Smooth muscle cell (in vitro differentiated cells): ENCODE measurements around the gene PRR20G. TPM values are rescaled to one million over a fixed set of nuclear protein-coding genes. Genes with fewer than 3 reads are reported as not detected.

ENCODE experiments used
- DNase-seq: peaks from one replicate; lab custom pipeline; 2025; ENCODE audit not compliant: unreplicated experiment; lab: John Stamatoyannopoulos, UW
- H2AFZ ChIP-seq: fragments of 200-600 bp; sonication (generic); 2 replicates; pipeline ENCODE4 v1.6.0; 2016; ENCODE audit warnings: antibody characterized with exemption, low read depth, mild to moderate bottlenecking
- H3F3A ChIP-seq: fragments of 200-600 bp; sonication (generic); 2 replicates; pipeline ENCODE4 v1.6.0; 2017; ENCODE audit warnings: antibody characterized with exemption, low read depth
- H3K27ac ChIP-seq: fragments of 200-600 bp; sonication (generic); 2 replicates; pipeline ENCODE4 v1.5.1; 2016; ENCODE audit warnings: low read depth, mild to moderate bottlenecking
- H3K27me3 ChIP-seq: fragments of 200-600 bp; sonication (generic); 2 replicates; pipeline ENCODE4 v1.6.1; 2016; ENCODE audit warnings: low read depth, mild to moderate bottlenecking
- H3K36me3 ChIP-seq: fragments of 200-600 bp; sonication (generic); 2 replicates; pipeline ENCODE4 v1.5.1; 2016; ENCODE audit warnings: low read depth
- H3K4me1 ChIP-seq: fragments of 200-600 bp; sonication (generic); 2 replicates; pipeline ENCODE4 v1.5.1; 2016; ENCODE audit warnings: low read depth
- H3K4me2 ChIP-seq: fragments of 200-600 bp; sonication (generic); 2 replicates; pipeline ENCODE4 v1.6.0; 2016; ENCODE audit warnings: mild to moderate bottlenecking
- H3K4me3 ChIP-seq: fragments of 200-600 bp; sonication (generic); 2 replicates; pipeline ENCODE4 v1.5.1; 2016; ENCODE audit warnings: mild to moderate bottlenecking
- H3K79me2 ChIP-seq: fragments of 200-600 bp; sonication (generic); 2 replicates; pipeline ENCODE4 v1.6.0; 2016; ENCODE audit warnings: low read depth, mild to moderate bottlenecking
- H3K9ac ChIP-seq: fragments of 200-600 bp; sonication (generic); 2 replicates; pipeline ENCODE4 v1.6.0; 2016; ENCODE audit warnings: low read depth
- H3K9me3 ChIP-seq: fragments of 200-600 bp; sonication (generic); replicated peaks from 2 replicates; pipeline ENCODE4 v1.5.1; 2016; ENCODE audit warnings: low read depth
- H4K20me1 ChIP-seq: fragments of 200-600 bp; sonication (generic); 2 replicates; pipeline ENCODE4 v1.6.0; 2016; ENCODE audit warnings: low read depth
- WGBS: methylation state at CpG from one replicate; pipeline ENCODE4 v1.1.7; 2016; ENCODE audit warnings: low lambda C conversion rate; 5-methylcytosine and 5-hydroxymethylcytosine counted together
- polyA plus RNA-seq: library from polyadenylated mRNA; unstranded; fragments of >200 nt; fragmentation: Nextera tagmentation; extraction: Ambion mirVana; gene quantifications from 2 replicates; pipeline ENCODE4 v1.2.1, GENCODE V29; 2016
- total RNA-seq: library from RNA; depleted of rRNA; stranded (reverse); fragments of >200 nt; gene quantifications from 2 replicates; pipeline ENCODE4 v1.2.3, GENCODE V29; 2014
- TF ChIP-seq, protein P1 (sequence below): fragments of 200-600 bp; sonication (generic); IDR thresholded peaks from 2 replicates; pipeline ENCODE4 v1.5.1; 2017; ENCODE audit warnings: borderline replicate concordance, mild to moderate bottlenecking, antibody characterized with exemption; ENCODE audit not compliant: insufficient read depth, poor library complexity, severe bottlenecking

The PRR20G gene
- total and polyA plus RNA-seq, 2 experiments from 2014 or later: not detected

DNA sequence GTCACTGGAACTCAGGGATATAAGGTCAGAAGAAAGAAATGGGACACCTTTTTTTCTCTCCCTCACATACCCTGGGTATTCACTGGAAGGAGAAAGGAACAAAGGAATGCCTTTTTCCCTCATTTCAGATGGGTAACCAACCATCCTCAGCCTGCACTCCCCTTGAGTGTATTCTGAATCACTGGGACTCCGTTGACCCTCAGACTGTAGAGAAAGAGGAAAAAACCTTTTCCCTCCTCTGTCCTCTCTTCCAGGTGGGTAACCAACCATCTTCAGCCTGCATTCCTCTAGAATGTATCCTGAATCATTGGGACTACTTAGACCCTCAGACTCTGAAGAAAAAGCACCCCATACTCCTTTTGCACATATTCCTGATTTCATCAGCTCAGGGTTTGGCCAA, 11.4 kb downstream of the PRR20G start:
- no peaks in the 10 kb centered on the region for H3K9me3 ChIP-seq
- DNase-seq: no peak
- no peaks in the 10 kb centered on the region for H3K36me3 ChIP-seq
- H3K4me2 ChIP-seq: no peak overlapping the region
- 67% methylated on average over 1 of the region's 1 CpG for WGBS
- H3K27ac ChIP-seq: no peak overlapping the region
- H4K20me1 ChIP-seq: no peaks in the 10 kb centered on the region
- H3F3A ChIP-seq: no peaks in the 10 kb centered on the region
- no peaks in the 10 kb centered on the region for H3K79me2 ChIP-seq
- no peak overlapping the region for H2AFZ ChIP-seq
- no peak overlapping the region for H3K4me3 ChIP-seq
- TF ChIP-seq, protein P1, sequence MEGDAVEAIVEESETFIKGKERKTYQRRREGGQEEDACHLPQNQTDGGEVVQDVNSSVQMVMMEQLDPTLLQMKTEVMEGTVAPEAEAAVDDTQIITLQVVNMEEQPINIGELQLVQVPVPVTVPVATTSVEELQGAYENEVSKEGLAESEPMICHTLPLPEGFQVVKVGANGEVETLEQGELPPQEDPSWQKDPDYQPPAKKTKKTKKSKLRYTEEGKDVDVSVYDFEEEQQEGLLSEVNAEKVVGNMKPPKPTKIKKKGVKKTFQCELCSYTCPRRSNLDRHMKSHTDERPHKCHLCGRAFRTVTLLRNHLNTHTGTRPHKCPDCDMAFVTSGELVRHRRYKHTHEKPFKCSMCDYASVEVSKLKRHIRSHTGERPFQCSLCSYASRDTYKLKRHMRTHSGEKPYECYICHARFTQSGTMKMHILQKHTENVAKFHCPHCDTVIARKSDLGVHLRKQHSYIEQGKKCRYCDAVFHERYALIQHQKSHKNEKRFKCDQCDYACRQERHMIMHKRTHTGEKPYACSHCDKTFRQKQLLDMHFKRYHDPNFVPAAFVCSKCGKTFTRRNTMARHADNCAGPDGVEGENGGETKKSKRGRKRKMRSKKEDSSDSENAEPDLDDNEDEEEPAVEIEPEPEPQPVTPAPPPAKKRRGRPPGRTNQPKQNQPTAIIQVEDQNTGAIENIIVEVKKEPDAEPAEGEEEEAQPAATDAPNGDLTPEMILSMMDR: no peak
- H3K4me1 ChIP-seq: no peaks in the 10 kb centered on the region
- H3K9ac ChIP-seq: no peak overlapping the region
- no peaks in the 10 kb centered on the region for H3K27me3 ChIP-seq

DNA sequence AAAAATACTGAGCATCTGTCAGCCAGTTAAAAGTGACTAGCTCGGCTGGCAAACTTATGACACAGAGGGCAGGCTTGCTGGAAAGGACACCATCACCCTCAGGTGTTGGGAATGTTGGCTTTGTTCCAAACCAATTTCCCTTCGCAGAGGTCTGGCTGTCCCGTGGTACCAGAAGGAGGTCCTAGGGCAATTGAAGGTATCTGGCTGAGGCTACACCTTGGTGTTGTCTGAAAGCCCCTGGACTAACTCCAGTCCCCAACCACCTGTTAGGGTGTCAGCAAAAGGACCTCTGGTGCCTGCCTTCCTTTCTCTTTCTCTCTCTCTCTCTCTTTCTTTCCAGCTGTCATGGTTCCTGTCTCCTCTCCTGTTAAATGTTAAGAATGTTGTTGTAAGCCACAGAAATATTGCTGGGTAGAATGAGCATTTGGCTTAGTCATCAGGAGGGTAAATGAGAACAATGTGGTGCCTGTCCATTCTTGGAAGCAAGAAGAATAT, 12.5 kb downstream of the PRR20G start:
- H3K4me2 ChIP-seq: no peak overlapping the region
- 60% methylated on average over 3 of the region's 3 CpGs for WGBS
- DNase-seq: no peak

DNA sequence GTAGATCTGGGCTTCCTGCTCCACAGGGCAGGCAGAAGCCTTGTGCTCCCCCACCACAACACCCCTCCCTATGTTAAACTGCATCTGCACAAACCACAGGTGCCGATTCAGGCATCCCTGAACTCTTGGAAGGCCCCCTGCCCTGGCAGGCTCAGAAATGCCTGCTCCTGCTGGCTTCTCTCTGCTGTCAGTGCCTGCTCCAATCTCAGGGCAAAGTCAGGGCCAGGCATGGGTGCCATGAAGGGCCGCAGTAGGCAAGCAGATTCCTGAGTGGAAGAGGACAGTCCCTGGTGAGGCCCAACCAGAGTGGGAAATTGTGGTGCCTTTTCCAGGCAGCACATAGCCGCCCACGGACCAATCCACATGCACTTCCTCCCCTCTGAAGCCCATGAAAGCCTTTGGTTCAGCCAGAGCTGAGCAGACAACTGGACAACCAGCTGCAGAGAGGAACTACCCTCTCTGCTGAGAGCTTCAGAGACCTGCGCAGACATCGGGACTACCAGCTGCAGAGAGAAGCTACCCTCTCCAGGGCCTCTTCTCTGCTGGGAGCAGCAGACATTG, 13.6 kb downstream of the PRR20G start:
- no peak overlapping the region for H2AFZ ChIP-seq
- no peaks in the 10 kb centered on the region for H3K9me3 ChIP-seq
- 84% methylated on average over 6 of the region's 6 CpGs for WGBS
- H3K79me2 ChIP-seq: no peaks in the 10 kb centered on the region
- no peaks in the 10 kb centered on the region for H3F3A ChIP-seq
- H3K4me1 ChIP-seq: no peaks in the 10 kb centered on the region
- H3K36me3 ChIP-seq: no peaks in the 10 kb centered on the region
- no peaks in the 10 kb centered on the region for H4K20me1 ChIP-seq
- no peak overlapping the region for H3K9ac ChIP-seq
- no peak overlapping the region for H3K4me2 ChIP-seq
- no peaks in the 10 kb centered on the region for H3K27me3 ChIP-seq
- no peak overlapping the region for H3K27ac ChIP-seq
- TF ChIP-seq, protein P1: no peak
- no peak for DNase-seq
- no peak overlapping the region for H3K4me3 ChIP-seq

More for the DNA sequence above, 12.5 kb downstream of the PRR20G start:
- H3K27me3 ChIP-seq: no peaks in the 10 kb centered on the region
- H3K9ac ChIP-seq: no peak overlapping the region
- no peaks in the 10 kb centered on the region for H4K20me1 ChIP-seq
- no peak overlapping the region for H2AFZ ChIP-seq
- TF ChIP-seq, protein P1: no peak
- no peaks in the 10 kb centered on the region for H3K79me2 ChIP-seq
- H3K36me3 ChIP-seq: no peaks in the 10 kb centered on the region
- H3K27ac ChIP-seq: no peak overlapping the region
- no peaks in the 10 kb centered on the region for H3K4me1 ChIP-seq
- no peaks in the 10 kb centered on the region for H3K9me3 ChIP-seq
- H3K4me3 ChIP-seq: no peak overlapping the region
- no peaks in the 10 kb centered on the region for H3F3A ChIP-seq

DNA sequence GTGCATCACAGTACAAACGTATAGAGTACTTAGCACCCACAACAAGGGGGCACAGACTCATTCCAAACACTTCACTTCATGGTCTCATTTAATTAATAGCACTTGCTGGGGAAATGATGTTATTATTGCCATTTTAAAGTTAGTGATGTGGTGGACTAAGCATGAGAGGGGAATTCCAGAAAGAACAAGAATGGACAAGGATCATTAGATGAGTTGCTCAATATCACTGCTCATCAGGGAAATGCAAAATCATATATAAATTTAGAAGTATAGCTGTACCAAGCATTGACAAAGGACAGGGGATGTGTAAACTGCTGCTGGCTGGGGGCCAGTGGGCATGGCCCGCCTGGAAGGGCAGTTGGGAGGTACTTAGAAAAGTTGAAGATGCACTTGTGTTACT, 14.6 kb downstream of the PRR20G start:
- no peak for DNase-seq
- WGBS: 65% methylated on average over 2 of the region's 2 CpGs
- Histone ChIP-seq H4K20me1 (no peaks in the 10 kb centered on the region), H3K4me2 (no peak overlapping the region), H3K9ac (no peak overlapping the region), H3K4me1 (no peaks in the 10 kb centered on the region), H3K4me3 (no peak overlapping the region), H3K9me3 (no peaks in the 10 kb centered on the region), H2AFZ (no peak overlapping the region), H3K27ac (no peak overlapping the region), H3K79me2 (no peaks in the 10 kb centered on the region), H3F3A (no peaks in the 10 kb centered on the region), H3K36me3 (no peaks in the 10 kb centered on the region), H3K27me3 (no peaks in the 10 kb centered on the region)
- TF ChIP-seq, protein P1: no peak
